ENCODE results near the gene WHRN. TPM values are rescaled to one million over a fixed set of nuclear protein-coding genes. Genes with fewer than 3 reads are reported as not detected.

WHRN gene
- total RNA-seq, 1 donor, result 5.4 TPM

DNA sequence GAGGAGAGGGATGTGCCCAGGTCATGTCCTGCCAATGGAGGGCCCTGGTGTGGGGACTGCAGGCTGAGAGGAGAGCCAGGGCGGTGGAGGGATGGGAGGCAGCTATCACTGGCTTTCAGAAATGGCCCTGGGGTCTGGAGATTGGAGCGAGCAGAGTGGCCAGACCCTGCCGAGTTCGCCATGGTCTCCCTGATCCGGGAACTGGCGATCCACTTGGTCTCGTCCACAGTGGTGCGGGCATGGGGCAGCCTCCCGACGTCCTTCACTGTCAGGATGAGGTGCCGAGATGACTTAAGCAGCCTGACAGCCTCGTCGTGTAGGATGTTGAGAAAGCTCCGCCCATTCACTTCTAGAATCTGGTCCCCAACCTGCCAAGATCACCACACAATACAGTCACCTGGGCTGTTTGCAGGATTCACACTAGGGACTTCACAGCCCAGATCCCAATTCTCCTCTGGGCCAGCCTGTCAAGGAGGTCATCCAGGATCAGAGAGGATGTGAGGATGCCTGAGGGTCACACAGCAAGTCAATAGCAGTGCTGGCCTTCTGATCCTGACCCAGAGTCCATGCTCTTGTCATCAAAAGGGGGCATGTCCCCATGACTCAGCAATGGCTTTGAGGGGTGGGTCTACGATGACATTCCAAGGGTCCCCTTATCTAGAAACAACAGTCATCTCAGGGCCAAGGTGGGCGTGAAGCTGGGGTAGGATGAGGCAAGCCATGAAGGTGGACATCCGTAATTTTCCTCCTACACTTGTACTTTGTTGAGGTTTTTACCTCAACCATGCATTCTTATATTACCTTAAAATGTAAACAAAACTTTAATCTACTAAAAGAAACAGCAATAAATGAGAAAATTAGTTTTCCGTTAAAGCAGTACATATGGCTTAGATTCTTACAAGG is 79.0 kb downstream of the WHRN start:
- no peak for DNase-seq (ENCODE audit: low read depth in 2 of 3, low spot score in 2 of 3)

DNA sequence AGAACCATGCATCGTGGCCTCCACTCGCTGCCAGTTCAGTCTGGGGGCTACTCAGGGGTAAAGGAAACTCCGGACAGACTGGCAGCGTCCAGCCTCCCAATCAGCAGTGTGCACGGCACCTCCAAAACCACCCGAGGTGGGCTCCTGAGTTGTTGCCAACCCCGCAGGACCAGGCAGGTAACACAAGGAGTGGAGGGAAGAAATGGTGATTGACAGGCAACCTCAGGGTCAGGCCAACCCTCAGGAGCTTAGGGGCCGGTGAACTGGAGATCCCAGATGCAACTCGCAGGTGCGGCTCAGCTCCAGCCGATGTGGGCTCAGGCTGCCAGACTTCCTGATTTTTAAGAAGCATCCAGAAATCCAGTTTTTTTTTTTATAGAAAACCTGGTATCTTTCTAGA is 80.1 kb downstream of the WHRN start:
- DNase-seq (ENCODE audit: low read depth in 2 of 3, low spot score in 2 of 3), result no peak

DNA sequence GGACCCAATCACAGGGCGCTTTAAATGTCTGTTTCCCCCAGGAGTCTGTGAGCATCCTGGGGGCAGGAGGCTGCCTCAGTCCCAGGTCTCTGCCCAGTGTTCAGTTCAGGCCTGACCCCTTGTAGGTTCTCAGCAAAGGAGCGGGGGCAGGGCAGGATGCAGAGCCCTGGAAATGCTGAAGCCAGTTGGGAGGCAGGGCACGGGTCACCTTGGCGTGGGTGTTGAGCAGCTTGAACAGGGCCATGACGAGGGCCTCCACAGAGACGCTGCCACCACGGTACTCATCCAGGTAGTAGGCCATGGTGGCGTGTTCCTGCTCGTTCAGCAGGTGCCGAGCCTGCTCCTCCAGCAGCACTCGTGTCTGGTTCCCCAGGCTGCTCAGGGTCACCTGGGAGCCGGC is 81.1 kb downstream of the WHRN start:
- no peak for DNase-seq (ENCODE audit: low read depth in 2 of 3, low spot score in 2 of 3)

DNA sequence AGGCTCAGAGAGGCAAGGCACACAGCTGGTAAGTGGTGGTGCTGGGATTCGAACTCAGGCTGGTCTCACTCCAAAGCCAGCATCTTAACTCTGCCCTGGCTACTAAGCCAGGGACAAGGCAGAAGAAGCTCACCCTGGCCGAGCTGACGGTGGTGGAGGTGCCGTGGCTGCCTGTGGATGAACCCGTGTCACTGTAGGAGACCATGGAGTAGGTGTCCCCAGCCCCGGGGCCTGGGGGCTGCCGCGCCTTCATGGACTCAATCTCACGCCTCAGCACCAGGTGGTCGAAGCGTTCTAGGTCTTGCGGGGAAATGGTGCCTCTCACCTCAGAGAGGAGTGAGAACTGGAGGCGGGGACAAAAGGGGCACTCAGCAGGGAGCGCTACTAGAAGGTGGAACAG is 82.1 kb downstream of the WHRN start:
- no peak for DNase-seq (ENCODE audit: low read depth in 2 of 3, low spot score in 2 of 3)

DNA sequence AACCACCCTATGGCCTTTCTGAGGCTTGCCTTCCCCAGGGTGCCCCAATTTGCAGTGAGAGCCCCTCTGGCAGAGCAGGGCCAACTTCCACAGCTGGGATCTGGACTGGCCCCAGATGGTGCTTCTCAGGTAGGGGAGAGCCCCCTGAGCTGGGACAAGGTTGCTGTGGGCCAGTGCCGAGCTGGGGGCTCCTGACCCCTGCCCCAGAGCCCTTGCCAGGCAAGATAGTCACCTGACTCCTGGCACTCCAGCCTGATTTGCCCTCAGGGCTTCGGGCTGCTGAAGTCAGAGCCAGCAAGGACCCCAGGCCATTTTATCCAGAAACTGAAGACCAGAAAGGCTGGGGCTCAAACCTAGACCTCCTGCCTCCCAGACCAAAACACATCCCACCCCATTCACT is 84.1 kb downstream of the WHRN start:
- DNase-seq (ENCODE audit: low read depth in 2 of 3, low spot score in 2 of 3), result no peak

DNA sequence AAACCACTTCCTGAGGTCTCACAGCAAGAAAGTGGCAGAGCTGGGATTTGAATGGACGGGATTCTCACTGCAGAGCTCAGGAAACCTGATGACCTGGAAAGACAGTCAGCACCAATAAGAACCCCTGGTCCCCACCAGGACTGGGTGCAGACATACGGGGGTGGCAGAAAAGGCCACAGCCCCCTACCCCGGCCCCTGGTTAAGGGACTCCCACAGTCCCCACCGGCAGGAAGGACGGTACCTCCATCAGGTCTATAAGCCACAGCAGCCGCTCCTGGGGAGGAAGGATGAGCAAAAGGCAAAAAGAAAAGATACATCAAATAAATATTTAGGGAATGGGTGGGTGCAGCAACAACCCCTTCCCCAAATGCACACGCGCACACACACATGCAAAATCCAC is 85.5 kb downstream of the WHRN start:
- no peak for DNase-seq (ENCODE audit: low read depth in 2 of 3, low spot score in 2 of 3)

DNA sequence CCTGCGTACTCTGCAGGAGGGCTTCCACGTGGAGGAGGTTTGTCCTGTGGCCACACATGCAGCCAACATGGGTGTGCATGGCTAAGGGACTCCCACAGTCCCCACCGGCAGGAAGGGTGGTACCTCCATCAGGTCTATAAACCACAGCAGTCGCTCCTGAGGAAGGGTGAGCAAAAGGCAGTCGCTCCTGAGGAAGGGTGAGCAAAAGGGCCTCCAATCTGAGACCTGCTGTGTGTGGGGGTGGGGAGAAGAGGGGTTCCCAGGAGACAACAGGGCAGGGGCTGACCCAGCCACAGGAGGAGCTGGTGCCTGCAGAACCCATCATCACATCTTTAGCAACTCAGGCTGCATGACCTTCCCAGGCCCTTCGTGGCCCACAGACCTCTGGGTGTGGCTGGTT is 87.2 kb downstream of the WHRN start:
- no peak for DNase-seq (ENCODE audit: low read depth in 2 of 3, low spot score in 2 of 3)

DNA sequence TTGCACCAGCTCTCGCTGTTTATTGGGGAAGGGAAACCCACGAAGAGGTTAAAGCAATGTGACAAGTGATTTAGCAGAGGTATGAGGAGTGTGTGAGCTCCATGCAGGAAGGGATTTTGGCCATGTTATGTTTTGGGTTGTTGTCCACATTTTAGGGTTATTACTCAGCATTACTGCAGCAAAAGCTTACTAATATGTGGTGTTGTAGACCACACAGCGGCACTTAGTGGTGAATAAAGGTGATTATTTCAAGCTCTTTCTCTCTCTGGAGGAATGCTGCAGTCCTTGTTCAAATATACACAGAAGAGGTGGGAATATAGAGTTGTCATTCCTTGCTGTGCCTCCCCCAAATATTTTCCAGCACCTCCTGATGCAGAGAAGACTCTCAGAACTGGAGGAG is 87.8 kb downstream of the WHRN start:
- no peak for DNase-seq (ENCODE audit: low read depth in 2 of 3, low spot score in 2 of 3)

DNA sequence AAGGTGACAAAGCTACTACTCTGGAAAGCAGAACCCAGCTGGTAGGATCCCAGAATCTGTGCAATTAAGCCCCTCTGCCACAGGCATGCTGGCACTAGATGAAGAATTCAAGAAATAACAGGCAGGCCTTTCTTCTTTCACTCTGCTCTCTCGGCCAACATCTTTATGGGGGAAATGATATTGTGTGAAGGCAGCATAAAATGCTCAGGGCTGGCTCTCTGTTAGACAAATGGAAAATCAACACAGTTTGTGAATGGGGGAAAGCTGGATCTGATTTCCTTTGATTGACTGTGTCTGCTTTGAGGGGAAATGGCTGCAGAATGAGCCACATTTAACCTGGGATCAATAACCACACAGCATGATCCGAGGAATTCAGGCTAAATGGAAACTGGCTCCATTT is 88.4 kb downstream of the WHRN start:
- no peak for DNase-seq (ENCODE audit: low read depth in 2 of 3, low spot score in 2 of 3)

DNA sequence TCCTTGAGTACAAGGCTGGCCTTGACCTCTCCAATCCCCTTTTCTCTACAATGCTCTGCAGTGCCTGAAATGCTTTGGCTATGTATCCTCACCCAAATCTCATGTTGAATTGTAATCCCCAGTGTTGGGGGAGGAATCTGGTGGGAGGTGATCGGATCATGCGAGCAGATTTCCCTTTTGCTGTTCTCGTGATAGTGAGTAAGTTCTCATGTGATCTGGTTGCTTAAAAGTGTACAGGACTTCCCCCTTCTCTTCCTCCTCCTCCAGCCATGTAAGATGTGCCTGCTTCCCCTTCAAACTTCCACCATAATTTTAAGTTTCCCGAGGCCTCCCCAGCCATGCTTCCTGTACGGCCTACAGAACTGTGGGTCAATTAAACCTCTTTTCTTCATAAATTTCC is 89.0 kb downstream of the WHRN start:
- DNase-seq (ENCODE audit: low read depth in 2 of 3, low spot score in 2 of 3), result no peak

DNA sequence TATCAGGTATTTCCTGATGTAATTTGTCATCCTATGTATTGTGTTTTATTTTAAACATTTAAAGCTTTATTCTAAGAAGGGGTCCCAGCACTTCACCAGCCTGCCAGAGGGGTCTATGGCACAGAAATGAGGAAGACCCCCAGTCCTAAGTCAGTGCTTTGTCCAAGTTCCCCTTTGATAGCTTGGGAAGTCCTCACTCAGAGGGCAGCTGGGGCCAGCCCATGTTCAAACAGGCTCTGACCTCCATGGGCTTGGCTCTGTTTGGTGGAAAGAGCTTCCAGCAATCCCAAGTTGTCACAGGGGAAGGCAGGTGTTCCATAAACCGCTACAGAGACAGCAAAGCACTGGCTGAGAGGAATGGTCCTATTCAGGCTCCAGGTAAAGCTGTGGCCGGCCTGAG is 90.9 kb downstream of the WHRN start:
- DNase-seq (ENCODE audit: low read depth in 2 of 3, low spot score in 2 of 3), result no peak

DNA sequence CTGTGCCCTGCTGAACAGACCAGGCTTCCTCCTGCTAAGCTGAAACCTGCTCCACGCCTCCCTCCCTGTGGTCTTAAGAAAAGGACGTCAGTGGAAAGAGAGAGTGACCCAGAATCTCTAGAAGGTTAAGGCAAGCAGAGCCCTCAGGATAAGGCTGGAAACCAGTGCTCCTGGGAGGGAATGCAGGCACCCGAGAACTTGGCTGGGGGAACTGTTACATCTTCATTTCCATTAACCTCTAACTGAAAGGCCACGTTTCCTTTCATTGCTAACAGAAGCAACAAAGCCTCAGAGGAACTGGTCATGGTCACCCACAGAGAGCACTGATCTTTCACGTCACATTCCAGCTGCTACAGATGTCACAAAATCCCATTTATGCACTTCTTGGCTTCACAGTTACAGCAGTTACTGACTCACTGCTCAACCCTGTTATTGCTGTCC is 91.4 kb downstream of the WHRN start:
- no peak for DNase-seq (ENCODE audit: low read depth in 2 of 3, low spot score in 2 of 3)

DNA sequence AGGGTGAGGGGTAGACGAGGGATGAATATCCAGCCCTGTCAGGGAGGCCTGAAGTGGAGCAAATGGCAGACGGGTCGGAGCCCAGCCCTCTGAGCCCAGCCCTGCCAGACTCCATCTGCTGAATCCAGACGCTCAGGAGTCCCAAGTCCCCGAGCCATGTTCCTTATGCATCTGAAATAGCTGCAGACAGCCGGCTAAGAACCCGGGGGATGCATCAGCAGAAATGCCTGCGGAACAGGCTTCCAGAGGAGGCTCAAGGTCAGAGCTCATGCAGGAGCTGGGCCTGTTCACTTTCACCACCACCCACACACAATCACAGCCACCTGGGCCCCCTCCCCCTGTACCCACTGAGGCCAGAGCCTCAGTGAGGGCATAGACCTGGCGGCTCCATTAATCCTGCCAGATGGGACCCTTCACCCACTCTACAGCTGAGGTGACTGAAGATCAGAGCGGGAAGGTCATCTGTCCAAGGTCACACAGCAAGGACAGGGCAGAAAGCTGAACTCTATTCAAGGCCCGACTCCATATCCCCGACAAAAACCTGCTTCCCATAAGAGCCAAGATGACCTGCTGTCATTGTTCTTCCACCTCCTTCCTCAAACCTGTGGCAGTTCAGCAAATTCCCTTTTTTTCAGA is 93.1 kb downstream of the WHRN start:
- no peak for DNase-seq (ENCODE audit: low read depth in 2 of 3, low spot score in 2 of 3)

DNA sequence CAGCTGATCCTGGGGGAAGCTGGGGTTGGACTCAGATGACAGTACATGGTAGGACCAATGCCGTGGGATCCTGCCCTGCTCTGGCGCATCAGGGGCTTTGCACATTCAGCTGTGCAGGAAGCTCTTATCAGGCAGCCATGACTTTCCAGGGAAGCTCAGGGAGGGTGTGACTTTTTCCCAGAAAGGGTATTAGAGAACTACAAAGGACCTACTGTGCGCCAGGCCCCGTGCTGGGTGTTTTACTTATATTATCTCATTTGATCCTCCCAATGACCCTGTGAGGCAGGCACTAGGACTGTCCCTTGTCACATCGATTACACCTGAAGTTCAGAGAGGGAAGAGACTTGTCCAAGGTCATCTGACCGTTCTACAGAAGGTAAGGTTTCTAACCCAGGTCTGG is 93.8 kb downstream of the WHRN start:
- DNase-seq (ENCODE audit: low read depth in 2 of 3, low spot score in 2 of 3), result no peak

DNA sequence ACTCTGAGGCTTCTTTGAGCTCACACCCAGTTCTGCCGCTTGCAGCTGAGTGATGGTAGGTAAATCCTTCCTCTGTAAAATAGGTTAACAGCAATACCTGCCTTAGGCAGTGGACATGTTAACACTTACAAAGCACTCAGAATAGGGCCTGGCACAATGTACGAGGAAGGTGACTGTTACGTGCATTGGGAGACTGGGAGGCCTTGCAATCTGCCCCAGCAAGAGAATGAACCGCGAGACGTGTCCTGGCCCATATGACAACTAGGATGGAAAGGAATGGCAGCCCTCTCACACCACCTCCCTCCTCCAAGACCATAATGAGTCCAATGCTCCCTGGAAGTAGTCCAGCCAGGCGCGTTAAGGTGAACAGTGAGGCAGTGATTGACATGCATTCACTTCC is 94.4 kb downstream of the WHRN start:
- no peak for DNase-seq (ENCODE audit: low read depth in 2 of 3, low spot score in 2 of 3)

DNA sequence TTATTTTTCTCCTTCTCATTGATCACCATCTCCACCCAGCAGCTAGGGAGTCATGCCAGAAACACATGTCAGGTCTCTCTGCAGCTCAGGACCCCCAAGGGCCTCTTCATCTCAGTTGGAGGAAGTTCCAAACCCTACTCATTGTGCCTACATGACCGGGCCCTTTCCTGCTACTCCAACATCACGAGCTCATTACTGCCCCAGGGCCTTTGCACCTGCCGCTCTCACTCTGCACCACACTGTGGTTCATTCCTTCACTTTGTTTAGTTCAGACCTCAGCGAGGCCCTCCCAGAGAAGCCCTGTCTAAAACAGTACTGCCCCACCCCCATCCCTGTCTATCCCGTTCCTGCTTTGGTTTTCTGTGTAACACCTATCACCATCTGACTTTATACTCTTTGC is 95.4 kb downstream of the WHRN start:
- no peak for DNase-seq (ENCODE audit: low read depth in 2 of 3, low spot score in 2 of 3)

DNA sequence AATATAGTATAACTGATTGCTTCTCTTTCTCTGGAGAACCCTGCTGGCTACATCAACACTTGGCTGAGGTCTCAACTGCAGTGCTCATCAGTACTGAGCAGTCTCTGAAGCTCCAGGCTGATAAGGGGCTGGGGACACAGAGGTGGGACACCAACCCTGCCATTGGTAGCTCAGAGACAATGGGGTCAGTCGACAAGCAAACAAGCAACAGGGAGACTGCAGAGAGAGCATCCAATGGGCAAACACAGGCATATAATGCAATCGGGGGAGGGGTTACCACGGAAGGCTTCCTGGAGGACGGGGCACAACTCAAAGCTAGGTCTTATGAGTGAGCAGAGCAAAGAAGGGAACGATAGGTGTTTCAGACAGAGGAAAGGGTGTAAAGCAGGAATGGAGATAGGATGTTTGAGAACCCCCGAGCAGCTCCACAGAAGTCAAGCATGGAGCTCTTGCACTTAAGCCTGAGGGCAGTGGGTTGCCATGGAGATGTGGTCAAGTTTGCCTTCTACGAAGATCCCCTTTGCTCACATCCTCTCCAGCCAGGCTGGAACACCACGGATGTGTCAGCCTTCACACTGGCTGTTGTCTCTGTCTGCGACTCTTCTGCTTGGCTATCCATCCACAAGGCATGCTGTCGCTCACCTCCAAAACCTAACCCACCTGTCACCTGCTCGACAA is 96.0 kb downstream of the WHRN start:
- DNase-seq (ENCODE audit: low read depth in 2 of 3, low spot score in 2 of 3), result peak in 1 of 3 donors; percentile 26

DNA sequence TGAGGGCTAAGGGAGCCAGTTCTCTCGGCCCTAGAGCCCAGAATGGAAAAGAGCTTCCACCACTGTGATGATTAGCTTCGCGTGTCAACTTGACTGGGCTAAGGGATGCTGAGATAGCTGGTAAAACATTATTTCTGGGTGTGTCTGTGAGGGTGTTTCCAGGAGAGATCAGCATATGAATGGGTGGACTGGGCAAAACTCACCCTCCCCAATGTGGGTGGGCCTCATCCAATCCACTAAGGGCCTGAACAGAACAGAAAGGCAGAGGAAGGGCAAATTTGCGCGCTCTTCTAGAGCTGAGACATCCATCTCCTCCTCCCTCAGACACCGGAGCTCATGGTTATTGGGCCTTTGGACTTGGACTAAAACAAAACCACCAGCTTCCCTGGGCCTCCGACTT is 96.6 kb downstream of the WHRN start:
- DNase-seq (ENCODE audit: low read depth in 2 of 3, low spot score in 2 of 3), result no peak

DNA sequence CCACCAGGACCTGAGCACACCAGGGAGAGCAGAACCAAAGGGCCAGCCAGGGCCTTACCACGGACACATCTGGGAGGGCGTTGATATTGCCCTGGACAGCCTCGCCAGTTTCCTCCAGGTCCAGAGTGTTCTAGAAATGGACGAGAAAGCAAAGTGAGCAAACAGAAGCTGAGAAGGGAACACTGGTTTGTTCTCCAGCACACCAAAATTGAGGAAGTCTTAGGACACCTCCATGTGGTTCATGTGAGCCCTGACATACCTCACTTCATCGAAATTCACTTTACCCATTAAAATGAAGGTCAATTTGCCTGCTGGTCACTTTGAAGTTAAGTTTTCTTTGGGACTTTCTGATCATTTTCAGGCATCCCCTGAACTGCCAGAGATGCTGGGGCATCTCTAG is 97.4 kb downstream of the WHRN start:
- no peak for DNase-seq (ENCODE audit: low read depth in 2 of 3, low spot score in 2 of 3)

DNA sequence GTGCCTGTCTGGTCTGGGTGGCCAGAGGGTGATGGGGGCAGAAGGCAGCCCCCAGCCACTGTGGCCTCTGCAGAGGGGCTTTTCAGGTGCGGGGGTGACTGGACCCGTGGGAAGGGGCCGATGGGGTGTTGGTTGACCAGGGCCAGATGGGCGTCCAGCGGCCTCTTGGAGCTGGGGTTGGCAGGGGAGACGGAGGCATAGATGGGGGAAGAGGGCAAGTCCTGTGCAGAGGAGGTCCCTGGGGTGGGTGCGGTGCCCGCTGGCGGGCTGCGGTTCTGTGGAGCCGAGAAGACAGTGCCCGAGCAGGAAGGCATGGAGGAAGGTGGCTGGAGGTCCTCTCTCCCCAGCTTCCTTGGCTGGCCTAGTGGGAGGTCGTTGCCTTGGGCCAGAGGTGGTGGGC is 98.8 kb downstream of the WHRN start:
- no peak for DNase-seq (ENCODE audit: low read depth in 2 of 3, low spot score in 2 of 3)

DNA sequence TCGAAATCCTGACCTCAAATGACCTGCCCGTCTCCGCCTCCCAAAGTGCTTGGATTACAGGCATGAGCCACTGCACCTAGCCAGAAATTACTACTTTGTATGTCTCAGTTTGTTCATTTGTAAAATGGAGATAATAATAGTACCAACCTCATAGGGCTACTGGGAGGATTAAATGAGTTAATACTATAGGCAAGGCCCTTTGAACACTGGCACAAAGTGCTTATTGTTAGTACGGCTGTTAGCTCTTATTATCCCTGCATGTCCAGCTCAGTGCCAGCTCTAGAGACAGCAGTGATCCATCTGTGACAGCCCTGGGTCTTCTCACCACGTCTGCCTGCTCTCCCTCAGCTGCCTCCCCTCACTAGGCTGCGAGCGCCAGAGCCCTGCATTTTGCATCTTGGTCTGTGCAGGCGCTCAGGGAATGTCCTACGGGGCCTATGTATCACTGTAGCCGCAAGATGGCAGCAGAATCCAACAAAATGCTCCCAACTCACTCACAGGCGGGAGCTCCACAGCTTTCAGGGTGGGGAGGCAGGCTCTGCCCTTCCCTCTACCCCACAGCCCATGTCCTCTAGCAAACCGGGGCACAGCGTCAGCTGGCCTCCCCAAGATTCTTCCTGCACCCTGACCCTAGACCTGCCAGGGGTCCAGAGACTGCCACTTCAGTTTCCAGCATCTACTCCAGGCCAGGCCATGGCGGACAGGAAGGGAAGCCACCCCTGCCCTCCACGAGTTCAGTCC is 99.8 kb downstream of the WHRN start:
- peak; percentile 56 to 90 (median 80) for DNase-seq (ENCODE audit: low read depth in 2 of 3, low spot score in 2 of 3)

Measured in hematopoietic multipotent progenitor cell (in vitro differentiated cells).